Measurements from ENCODE around the gene VAPB. TPM values are rescaled to one million over a fixed set of nuclear protein-coding genes. Genes with fewer than 3 reads are reported as not detected.

VAPB gene
- total RNA-seq, 6 experiments from 2014 or later = 48.9 to 57.4 (median 54.5) TPM

GRCh38 chr20:58475466-58475865, 86.4 kb downstream of the VAPB start:
- DNase-seq = no peak
- Mint-ChIP-seq H3K4me1 (ENCODE audit: low read depth) (peaks cover 5% of the 10 kb centered on the region; the same call in 1 of the 2 replicates), H3K27ac (no peak overlapping the region), H3K4me3 (no peak overlapping the region), H3K9me3 (peaks cover 13% of the 10 kb centered on the region), H3K36me3 (ENCODE audit: low read depth) (peaks cover 21% of the 10 kb centered on the region), H3K27me3 (ENCODE audit: insufficient read depth) (no peaks in the 10 kb centered on the region; the same call in 1 of the 2 replicates)
- no peak for TF ChIP-seq CTCF (IDR thresholded peaks at IDR 0.05)

- Mint-ChIP-seq H3K36me3 (ENCODE audit: low read depth) (peaks cover 36% of the 10 kb centered on the region), H3K9me3 (peaks cover 13% of the 10 kb centered on the region), H3K27me3 (ENCODE audit: insufficient read depth) (no peaks in the 10 kb centered on the region; the same call in 1 of the 2 replicates), H3K4me1 (ENCODE audit: low read depth) (peaks cover 14% of the 10 kb centered on the region), H3K4me3 (no peak overlapping the region), H3K27ac (no peak overlapping the region)
- TF ChIP-seq CTCF (IDR thresholded peaks at IDR 0.05) = no peak
- peak; percentile 13 for DNase-seq
These were observed 89.2 kb downstream of the VAPB start for GRCh38 chr20:58478141-58478805.

- peaks cover 14% of the 10 kb centered on the region for H3K9me3 Mint-ChIP-seq
- H3K4me1 Mint-ChIP-seq (ENCODE audit: low read depth) = peaks cover 14% of the 10 kb centered on the region
- H3K4me3 Mint-ChIP-seq = no peak overlapping the region
- no peak for DNase-seq
- no peak overlapping the region for H3K27ac Mint-ChIP-seq
- no peaks in the 10 kb centered on the region; the same call in 1 of the 2 replicates for H3K27me3 Mint-ChIP-seq (ENCODE audit: insufficient read depth)
- no peak for TF ChIP-seq CTCF (IDR thresholded peaks at IDR 0.05)
- H3K36me3 Mint-ChIP-seq (ENCODE audit: low read depth) = peaks cover 42% of the 10 kb centered on the region
These were observed 90.9 kb downstream of the VAPB start for GRCh38 chr20:58479726-58480440.

- peaks cover 14% of the 10 kb centered on the region for H3K4me1 Mint-ChIP-seq (ENCODE audit: low read depth)
- H3K36me3 Mint-ChIP-seq (ENCODE audit: low read depth) = peaks cover 51% of the 10 kb centered on the region
- H3K9me3 Mint-ChIP-seq = peaks cover 20% of the 10 kb centered on the region
- H3K4me3 Mint-ChIP-seq = no peak overlapping the region
- DNase-seq = no peak
- TF ChIP-seq CTCF (IDR thresholded peaks at IDR 0.05) = no peak
- no peaks in the 10 kb centered on the region; the same call in 1 of the 2 replicates for H3K27me3 Mint-ChIP-seq (ENCODE audit: insufficient read depth)
- no peak overlapping the region for H3K27ac Mint-ChIP-seq
These were observed 91.7 kb downstream of the VAPB start for GRCh38 chr20:58480551-58481336.

GRCh38 chr20:58481481-58482021, 92.5 kb downstream of the VAPB start:
- Mint-ChIP-seq H3K27me3 (ENCODE audit: insufficient read depth) (no peaks in the 10 kb centered on the region; the same call in 1 of the 2 replicates), H3K4me1 (ENCODE audit: low read depth) (peaks cover 14% of the 10 kb centered on the region), H3K9me3 (peaks cover 28% of the 10 kb centered on the region), H3K4me3 (no peak overlapping the region; the same call in 1 of the 2 replicates), H3K36me3 (ENCODE audit: low read depth) (peaks cover 59% of the 10 kb centered on the region), H3K27ac (no peak overlapping the region)
- peak; percentile 24 for DNase-seq
- TF ChIP-seq CTCF (IDR thresholded peaks at IDR 0.05) = peak; percentile 93
